Ovary (tissue), 3 donors: ENCODE data around the gene PPP3R2.

Source experiments
- CTCF ChIP-seq, 3 donors: fragments of 450-650 bp in 2 of 3; fragments of 200-600 bp in 1 of 3; IDR thresholded peaks; one replicate each; pipeline versions ENCODE4 v1.5.1 to v1.8.0; 2016 to 2022; ENCODE audit warnings: antibody characterized with exemption in 3 of 3, mild to moderate bottlenecking in 1 of 3
- POLR2A ChIP-seq: fragments of 450-650 bp; IDR thresholded peaks from one replicate; pipeline ENCODE4 v1.6.1; 2017; ENCODE audit warnings: antibody characterized with exemption, mild to moderate bottlenecking, moderate library complexity
- donor health status: DM: no; HTN: no; CAD: no.

GRCh38 chr9:101585740-101586139, 9.0 kb downstream of the PPP3R2 start:
- TF ChIP-seq POLR2A (no peak), CTCF (IDR thresholded peaks at IDR 0.05) (no peak)
